ENCODE results near the gene GALNT10. TPM values are rescaled to one million over a fixed set of nuclear protein-coding genes. Genes with fewer than 3 reads are reported as not detected.

GALNT10 gene
- total RNA-seq, 1 donor from 2014 or later: 50.7 TPM

GRCh38 chr5:154218786-154219185 is 28.3 kb downstream of the GALNT10 start:
- intact Hi-C loops (cut with micrococcal nuclease): no loop called here
- Mint-ChIP-seq H3K27ac (peak overlapping the region; percentile 85), H3K9me3 (no peaks in the 10 kb centered on the region), H3K4me3 (no peak overlapping the region), H3K27me3 (no peaks in the 10 kb centered on the region), H3K36me3 (ENCODE audit: low read depth) (peaks cover 45% of the 10 kb centered on the region), H3K4me1 (peaks cover 69% of the 10 kb centered on the region)
- DNase-seq: no peak

GRCh38 chr5:154220625-154221024 is 30.1 kb downstream of the GALNT10 start:
- no peak for DNase-seq
- Mint-ChIP-seq H3K9me3 (peaks cover 2% of the 10 kb centered on the region), H3K27ac (peak overlapping the region; percentile 86), H3K27me3 (no peaks in the 10 kb centered on the region), H3K36me3 (ENCODE audit: low read depth) (peaks cover 48% of the 10 kb centered on the region), H3K4me1 (peaks cover 56% of the 10 kb centered on the region), H3K4me3 (no peak overlapping the region)
- intact Hi-C loops (cut with micrococcal nuclease): no loop called here

GRCh38 chr5:154221371-154221896 is 30.9 kb downstream of the GALNT10 start:
- Mint-ChIP-seq H3K36me3 (ENCODE audit: low read depth) (peaks cover 51% of the 10 kb centered on the region), H3K4me3 (peak overlapping the region; percentile 38), H3K27me3 (no peaks in the 10 kb centered on the region), H3K27ac (peak overlapping the region; percentile 86), H3K9me3 (peaks cover 4% of the 10 kb centered on the region), H3K4me1 (peaks cover 53% of the 10 kb centered on the region)
- intact Hi-C loops (cut with micrococcal nuclease): no loop called here
- DNase-seq: peak; percentile 89

GRCh38 chr5:154222414-154222813 is 31.9 kb downstream of the GALNT10 start:
- Mint-ChIP-seq H3K36me3 (ENCODE audit: low read depth) (peaks cover 56% of the 10 kb centered on the region), H3K27me3 (no peaks in the 10 kb centered on the region), H3K4me1 (peaks cover 45% of the 10 kb centered on the region), H3K9me3 (peaks cover 7% of the 10 kb centered on the region), H3K4me3 (no peak overlapping the region), H3K27ac (peak overlapping the region; percentile 86)
- intact Hi-C loops (cut with micrococcal nuclease): no loop called here
- DNase-seq: no peak

GRCh38 chr5:154223320-154223719 is 32.8 kb downstream of the GALNT10 start:
- no peak overlapping the region for H3K27ac Mint-ChIP-seq
- DNase-seq: no peak
- no peaks in the 10 kb centered on the region for H3K27me3 Mint-ChIP-seq
- intact Hi-C loops (cut with micrococcal nuclease): no loop called here
- peaks cover 65% of the 10 kb centered on the region for H3K36me3 Mint-ChIP-seq (ENCODE audit: low read depth)
- H3K9me3 Mint-ChIP-seq: peaks cover 13% of the 10 kb centered on the region
- no peak overlapping the region for H3K4me3 Mint-ChIP-seq
- H3K4me1 Mint-ChIP-seq: peaks cover 46% of the 10 kb centered on the region

- intact Hi-C loops (cut with micrococcal nuclease): no loop called here
- Mint-ChIP-seq H3K4me3 (no peak overlapping the region), H3K9me3 (peaks cover 17% of the 10 kb centered on the region), H3K27ac (no peak overlapping the region), H3K4me1 (peaks cover 42% of the 10 kb centered on the region), H3K36me3 (ENCODE audit: low read depth) (peaks cover 55% of the 10 kb centered on the region), H3K27me3 (no peaks in the 10 kb centered on the region)
- DNase-seq: no peak
These were observed 36.6 kb downstream of the GALNT10 start for GRCh38 chr5:154227090-154227489.

GRCh38 chr5:154228696-154229095 is 38.2 kb downstream of the GALNT10 start:
- intact Hi-C loops (cut with micrococcal nuclease): loop anchor here (1.0 kb wide), 1 partner anchor 14 kb away; no protein-coding TSS in a partner anchor
- Mint-ChIP-seq H3K4me3 (peak overlapping the region; percentile 52), H3K27me3 (no peaks in the 10 kb centered on the region), H3K36me3 (ENCODE audit: low read depth) (peaks cover 47% of the 10 kb centered on the region), H3K9me3 (peaks cover 17% of the 10 kb centered on the region), H3K4me1 (peaks cover 39% of the 10 kb centered on the region), H3K27ac (peak overlapping the region; percentile 76)
- no peak for DNase-seq

- H3K9me3 Mint-ChIP-seq: peaks cover 16% of the 10 kb centered on the region
- H3K4me3 Mint-ChIP-seq: no peak overlapping the region
- peak overlapping the region; percentile 26 for H3K27ac Mint-ChIP-seq
- DNase-seq: peak; percentile 57
- no peaks in the 10 kb centered on the region for H3K27me3 Mint-ChIP-seq
- H3K36me3 Mint-ChIP-seq (ENCODE audit: low read depth): peaks cover 42% of the 10 kb centered on the region
- H3K4me1 Mint-ChIP-seq: peaks cover 47% of the 10 kb centered on the region
- intact Hi-C loops (cut with micrococcal nuclease): no loop called here
These were observed 40.0 kb downstream of the GALNT10 start for GRCh38 chr5:154230526-154230925.

GRCh38 chr5:154234551-154234950 is 44.0 kb downstream of the GALNT10 start:
- Mint-ChIP-seq H3K4me1 (peaks cover 56% of the 10 kb centered on the region), H3K27me3 (no peaks in the 10 kb centered on the region), H3K36me3 (ENCODE audit: low read depth) (peaks cover 9% of the 10 kb centered on the region), H3K27ac (no peak overlapping the region), H3K9me3 (no peaks in the 10 kb centered on the region), H3K4me3 (no peak overlapping the region)
- intact Hi-C loops (cut with micrococcal nuclease): no loop called here
- DNase-seq: peak; percentile 46

- no peaks in the 10 kb centered on the region for H3K9me3 Mint-ChIP-seq
- H3K4me3 Mint-ChIP-seq: no peak overlapping the region
- H3K27ac Mint-ChIP-seq: no peak overlapping the region
- intact Hi-C loops (cut with micrococcal nuclease): loop anchor here (2.0 kb wide), 1 partner anchor 37 kb away; no protein-coding TSS in a partner anchor
- peaks cover 54% of the 10 kb centered on the region for H3K4me1 Mint-ChIP-seq
- peaks cover 5% of the 10 kb centered on the region for H3K36me3 Mint-ChIP-seq (ENCODE audit: low read depth)
- peak; percentile 43 for DNase-seq
- H3K27me3 Mint-ChIP-seq: no peaks in the 10 kb centered on the region
These were observed 45.5 kb downstream of the GALNT10 start for GRCh38 chr5:154236011-154236410.

- H3K4me1 Mint-ChIP-seq: peaks cover 54% of the 10 kb centered on the region
- peak; percentile 77 for DNase-seq
- peaks cover 4% of the 10 kb centered on the region for H3K36me3 Mint-ChIP-seq (ENCODE audit: low read depth)
- H3K27me3 Mint-ChIP-seq: no peaks in the 10 kb centered on the region
- intact Hi-C loops (cut with micrococcal nuclease): loop anchor here (1.0 to 2.0 kb wide), 2 partner anchors 38 to 164 kb away; no protein-coding TSS in a partner anchor
- no peaks in the 10 kb centered on the region for H3K9me3 Mint-ChIP-seq
- H3K27ac Mint-ChIP-seq: peak overlapping the region; percentile 4
- no peak overlapping the region for H3K4me3 Mint-ChIP-seq
These were observed 46.2 kb downstream of the GALNT10 start for GRCh38 chr5:154236536-154237375.

- H3K27me3 Mint-ChIP-seq: no peaks in the 10 kb centered on the region
- H3K9me3 Mint-ChIP-seq: no peaks in the 10 kb centered on the region
- intact Hi-C loops (cut with micrococcal nuclease): loop anchor here (1.0 to 2.0 kb wide), 2 partner anchors 39 to 165 kb away; no protein-coding TSS in a partner anchor
- H3K36me3 Mint-ChIP-seq (ENCODE audit: low read depth): peaks cover 4% of the 10 kb centered on the region
- no peak overlapping the region for H3K4me3 Mint-ChIP-seq
- peaks cover 53% of the 10 kb centered on the region for H3K4me1 Mint-ChIP-seq
- H3K27ac Mint-ChIP-seq: no peak overlapping the region
- DNase-seq: peak; percentile 46
These were observed 46.8 kb downstream of the GALNT10 start for GRCh38 chr5:154237376-154237743.

GRCh38 chr5:154237946-154238345 is 47.4 kb downstream of the GALNT10 start:
- no peak overlapping the region for H3K4me3 Mint-ChIP-seq
- H3K27ac Mint-ChIP-seq: no peak overlapping the region
- no peak for DNase-seq
- H3K27me3 Mint-ChIP-seq: no peaks in the 10 kb centered on the region
- no peaks in the 10 kb centered on the region for H3K9me3 Mint-ChIP-seq
- H3K4me1 Mint-ChIP-seq: peaks cover 59% of the 10 kb centered on the region
- intact Hi-C loops (cut with micrococcal nuclease): loop anchor here (1.0 to 2.0 kb wide), 2 partner anchors 39 to 166 kb away; no protein-coding TSS in a partner anchor
- H3K36me3 Mint-ChIP-seq (ENCODE audit: low read depth): peaks cover 4% of the 10 kb centered on the region

- DNase-seq: peak; percentile 40
- H3K9me3 Mint-ChIP-seq: no peaks in the 10 kb centered on the region
- H3K4me3 Mint-ChIP-seq: no peak overlapping the region
- intact Hi-C loops (cut with micrococcal nuclease): no loop called here
- peaks cover 54% of the 10 kb centered on the region for H3K4me1 Mint-ChIP-seq
- peaks cover 2% of the 10 kb centered on the region for H3K36me3 Mint-ChIP-seq (ENCODE audit: low read depth)
- H3K27me3 Mint-ChIP-seq: no peaks in the 10 kb centered on the region
- H3K27ac Mint-ChIP-seq: no peak overlapping the region
These were observed 48.4 kb downstream of the GALNT10 start for GRCh38 chr5:154238776-154239481.
